Activated CD4-positive, alpha-beta T cell treated with anti-CD3 and anti-CD28 coated beads, Interleukin-2, amount 50 U/mL, for 24 hours (primary cell): ENCODE results near the gene PTH2R.
"Not testable (repeated sequence)": the region's sequence is repeated elsewhere in the genome, so short reads cannot be mapped to it uniquely, and the experiment has no call there.

Source experiments
- DNase-seq, 2 donors: peaks; one replicate each; pipeline ENCODE4 v3.0.0-alpha.2; 2020; ENCODE audit warnings: low read depth in 1 of 2, low spot score in 1 of 2

PTH2R gene

GRCh38 chr2:208392300-208392699, 14.3 kb upstream of the PTH2R start:
- no peak for DNase-seq

DNA sequence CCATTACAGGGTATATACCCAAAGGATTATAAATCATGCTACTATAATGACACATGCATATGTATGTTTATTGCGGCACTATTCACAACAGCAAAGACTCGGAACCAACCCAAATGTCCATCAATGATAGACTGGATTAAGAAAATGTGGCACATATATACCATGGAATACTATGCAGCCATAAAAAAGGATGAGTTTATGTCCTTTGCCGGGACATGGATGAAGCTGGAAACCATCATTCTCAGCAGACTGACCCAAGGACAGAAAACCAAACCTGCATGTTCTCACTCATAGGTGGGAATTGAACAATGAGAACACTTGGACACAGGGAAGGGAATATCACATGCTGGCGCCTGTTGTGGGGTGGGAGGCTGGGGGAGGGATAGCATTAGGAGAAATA, 9.8 kb upstream of the PTH2R start:
- not testable (repeated sequence) for DNase-seq

DNA sequence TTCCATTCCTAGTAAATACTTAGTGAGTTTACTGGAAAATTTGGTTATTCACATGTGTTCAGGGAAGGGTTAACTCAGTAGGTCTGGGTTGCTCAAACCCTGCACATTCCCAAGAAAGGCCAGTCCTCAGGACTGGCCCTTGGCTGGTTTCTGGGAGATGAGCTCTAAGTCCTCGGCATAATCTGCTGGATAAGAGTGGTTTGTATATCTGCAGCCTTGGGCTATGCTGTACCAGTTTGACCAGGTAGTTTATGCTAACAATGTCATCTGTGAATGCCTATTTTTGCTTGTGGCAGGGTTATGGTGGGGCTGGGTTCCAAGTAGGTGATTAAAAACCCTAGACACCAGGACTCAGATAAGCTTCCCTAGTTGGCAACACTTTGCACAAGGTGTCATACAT, 7.4 kb upstream of the PTH2R start:
- DNase-seq: no peak

GRCh38 chr2:208407667-208408066, 1.1 kb downstream of the PTH2R start:
- DNase-seq: no peak

DNA sequence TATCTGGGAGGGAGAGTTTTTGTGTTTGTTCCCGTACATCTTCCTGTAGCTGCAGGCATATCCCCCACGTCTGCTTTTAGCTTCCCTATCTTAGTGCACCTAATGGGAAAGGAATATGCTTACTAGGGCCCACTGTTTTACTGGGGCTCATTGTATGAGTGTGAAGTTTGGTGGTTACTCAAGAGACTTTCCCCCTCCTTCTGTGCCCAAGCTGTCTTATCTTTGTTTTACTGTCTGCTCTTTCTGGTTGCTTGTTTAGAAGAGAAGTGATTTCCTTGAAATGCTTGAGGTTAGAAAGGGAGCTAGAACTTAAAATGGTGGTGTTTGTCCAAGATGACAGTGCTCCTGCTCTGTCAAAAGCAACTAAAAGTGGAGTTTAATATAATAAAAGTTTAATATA, 7.3 kb downstream of the PTH2R start:
- no peak for DNase-seq

DNA sequence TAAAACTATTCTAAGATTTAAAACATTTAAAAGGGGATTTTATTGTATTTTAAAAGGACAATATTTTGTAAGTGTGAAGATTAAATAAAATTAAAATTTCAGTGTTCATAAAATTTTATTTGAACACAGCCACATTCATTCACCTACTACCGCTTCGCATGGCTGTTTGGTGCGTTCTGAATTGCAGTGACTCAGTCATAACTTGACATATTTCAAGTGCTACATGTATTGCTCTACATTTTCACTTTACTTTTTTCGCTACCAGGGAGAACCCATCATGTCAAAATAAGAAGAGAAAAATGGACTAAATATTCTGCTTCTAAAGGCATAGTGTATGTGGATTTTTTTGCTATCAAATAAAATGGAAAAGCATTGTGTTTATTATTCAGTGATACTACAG, 8.7 kb downstream of the PTH2R start:
- DNase-seq: no peak

DNA sequence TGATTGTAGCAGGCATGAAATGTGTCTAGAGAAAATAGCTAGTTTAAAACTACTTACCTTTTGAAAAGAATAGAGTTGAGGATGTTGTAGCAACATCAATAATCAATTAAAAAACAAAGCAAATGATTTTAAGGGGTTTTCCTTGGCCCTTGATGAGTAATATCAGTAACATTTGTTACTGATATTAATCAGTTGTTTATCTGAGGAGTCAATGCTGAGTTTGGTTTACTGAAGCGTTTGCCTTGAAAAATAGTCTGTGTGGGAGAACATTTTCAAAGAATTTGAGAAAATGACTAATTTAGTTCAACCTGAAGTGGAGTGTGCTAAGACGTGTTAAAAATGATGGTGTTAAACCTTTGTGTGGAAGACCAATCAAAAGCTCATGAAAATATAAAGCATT, 9.3 kb downstream of the PTH2R start:
- DNase-seq: no peak

- DNase-seq: no peak
Measured at GRCh38 chr2:208426412-208427045, 19.9 kb downstream of the PTH2R start.

DNA sequence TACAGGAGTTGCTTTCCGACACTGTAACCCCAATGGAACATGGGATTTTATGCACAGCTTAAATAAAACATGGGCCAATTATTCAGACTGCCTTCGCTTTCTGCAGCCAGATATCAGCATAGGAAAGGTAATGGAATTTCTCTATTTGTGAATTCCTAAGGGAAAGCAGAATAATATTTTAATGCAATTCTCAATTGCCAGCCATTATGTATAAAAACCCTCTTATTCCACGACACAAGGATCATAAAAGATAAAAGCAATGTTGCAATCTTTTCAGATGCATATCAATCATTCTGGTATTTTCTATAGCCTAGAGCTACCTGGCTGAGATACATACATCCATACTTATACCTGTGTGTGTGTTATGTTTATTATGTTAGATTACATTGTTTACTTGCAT, 31.2 kb downstream of the PTH2R start:
- DNase-seq: no peak

- no peak for DNase-seq
Measured at GRCh38 chr2:208440716-208441115, 34.1 kb downstream of the PTH2R start.

- DNase-seq: no peak
Measured at GRCh38 chr2:208441951-208442350, 35.4 kb downstream of the PTH2R start.

DNA sequence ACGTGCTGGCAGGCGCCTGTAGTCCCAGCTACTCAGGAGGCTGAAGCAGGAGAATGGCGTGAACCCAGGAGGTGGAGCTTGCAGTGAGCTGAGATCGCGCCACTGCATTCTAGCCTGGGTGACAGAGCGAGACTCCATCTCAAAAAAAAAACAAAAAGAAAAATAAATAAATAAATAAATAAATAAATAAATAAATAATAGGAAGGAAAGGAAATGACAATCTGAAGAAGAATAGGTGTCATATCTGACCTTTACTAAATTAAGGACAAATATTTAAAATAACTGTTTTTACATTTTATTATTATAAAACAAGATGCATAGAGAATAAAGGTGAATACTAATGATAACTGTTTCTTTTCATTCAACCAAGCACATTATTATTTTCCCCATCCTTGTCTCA, 40.9 kb downstream of the PTH2R start:
- DNase-seq: not testable (repeated sequence)

GRCh38 chr2:208451061-208451460, 44.5 kb downstream of the PTH2R start:
- DNase-seq: no peak

GRCh38 chr2:208454861-208455260, 48.3 kb downstream of the PTH2R start:
- DNase-seq: no peak

DNA sequence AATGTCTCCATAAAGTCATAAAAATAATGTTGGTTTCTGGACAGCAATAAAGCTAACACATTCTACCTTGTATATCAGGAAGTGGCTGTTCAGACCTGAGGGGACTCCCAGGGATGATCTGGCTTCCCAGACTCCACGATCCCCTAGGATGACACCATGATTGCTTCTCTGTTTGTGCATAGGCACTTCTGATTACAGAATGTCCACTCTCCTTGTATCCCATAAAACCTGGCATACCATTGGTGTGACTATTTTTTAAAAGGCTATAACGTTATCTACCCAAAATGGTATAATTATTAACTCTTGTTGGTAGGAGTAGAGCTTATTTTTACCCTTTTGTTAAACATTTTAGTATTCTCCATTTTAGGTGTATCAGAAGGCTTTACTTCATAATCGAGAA, 57.1 kb downstream of the PTH2R start:
- DNase-seq: no peak

GRCh38 chr2:208464205-208464604, 57.6 kb downstream of the PTH2R start:
- DNase-seq: no peak

DNA sequence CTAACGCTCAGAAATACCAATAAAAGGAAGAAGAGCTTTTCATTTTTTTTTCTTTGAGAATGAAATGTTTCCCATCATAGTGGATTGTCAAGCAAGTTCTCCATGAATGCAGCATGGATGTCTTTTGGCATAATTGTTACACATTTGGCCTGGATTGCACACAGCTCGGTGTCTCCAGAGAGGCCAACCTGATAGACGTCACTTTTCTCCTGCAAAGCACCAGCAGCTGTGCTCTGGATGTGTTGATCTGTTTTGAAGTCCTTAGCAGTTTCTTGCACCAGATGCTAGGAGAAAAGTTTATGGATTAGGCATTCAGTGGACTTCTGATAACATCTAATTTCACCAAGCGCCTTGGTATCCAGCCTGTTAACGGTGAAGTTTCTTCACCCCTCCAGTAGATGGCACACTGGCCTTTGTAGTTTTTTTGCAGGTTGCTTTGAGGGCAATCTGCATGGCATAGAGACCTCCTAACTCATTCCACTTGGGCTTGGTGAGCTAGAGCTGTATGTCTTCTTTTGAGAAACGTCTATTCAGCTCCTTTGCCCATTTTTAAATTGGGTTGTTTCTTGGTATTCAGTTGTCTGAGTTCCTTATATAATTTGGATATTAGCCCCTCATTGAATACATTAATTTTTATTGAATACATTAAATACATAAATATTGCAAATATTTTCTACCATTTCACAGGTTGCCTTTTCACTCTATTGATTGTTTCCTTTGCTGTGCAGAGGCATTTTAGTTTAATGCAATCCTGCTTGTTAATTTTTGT, 59.7 kb downstream of the PTH2R start:
- no peak for DNase-seq

DNA sequence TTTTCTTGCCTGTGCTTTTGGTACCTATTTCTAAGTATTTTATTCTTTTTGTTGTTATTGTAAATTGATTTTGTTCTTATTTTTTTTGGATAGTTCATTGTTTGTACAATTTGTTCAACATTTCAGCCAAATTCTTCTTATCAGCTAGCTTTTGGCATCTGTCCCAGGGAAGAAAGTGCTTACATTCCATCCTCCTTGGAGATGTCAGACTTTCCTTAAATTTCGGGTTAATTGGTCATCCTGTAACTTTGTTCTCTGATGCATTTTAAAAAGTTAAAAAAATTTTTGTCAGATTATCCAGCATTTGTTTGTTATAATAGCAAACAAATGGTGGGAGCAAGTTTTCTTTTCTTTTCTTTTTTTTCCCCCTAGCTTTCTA, 60.3 kb downstream of the PTH2R start:
- no peak for DNase-seq

- no peak for DNase-seq
Measured at GRCh38 chr2:208467564-208467963, 61.0 kb downstream of the PTH2R start.

DNA sequence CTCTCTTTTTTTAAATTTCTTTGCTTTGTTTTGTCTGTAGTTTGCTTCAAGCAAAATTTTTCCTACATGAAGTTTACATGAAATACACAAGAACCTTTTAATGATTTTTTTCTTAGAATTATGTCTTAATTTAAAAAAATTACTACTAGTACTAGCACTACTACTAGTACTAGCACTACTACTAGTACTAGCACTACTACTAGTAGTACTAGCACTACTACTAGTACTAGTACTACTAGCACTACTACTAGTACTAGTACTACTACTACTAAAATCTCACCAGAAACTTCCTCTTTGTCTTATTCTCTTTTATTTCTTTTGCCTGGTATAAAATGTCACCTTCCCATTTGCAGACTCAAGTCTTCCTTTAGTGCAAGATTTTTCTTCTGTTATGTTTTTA, 71.1 kb downstream of the PTH2R start:
- no peak for DNase-seq

DNA sequence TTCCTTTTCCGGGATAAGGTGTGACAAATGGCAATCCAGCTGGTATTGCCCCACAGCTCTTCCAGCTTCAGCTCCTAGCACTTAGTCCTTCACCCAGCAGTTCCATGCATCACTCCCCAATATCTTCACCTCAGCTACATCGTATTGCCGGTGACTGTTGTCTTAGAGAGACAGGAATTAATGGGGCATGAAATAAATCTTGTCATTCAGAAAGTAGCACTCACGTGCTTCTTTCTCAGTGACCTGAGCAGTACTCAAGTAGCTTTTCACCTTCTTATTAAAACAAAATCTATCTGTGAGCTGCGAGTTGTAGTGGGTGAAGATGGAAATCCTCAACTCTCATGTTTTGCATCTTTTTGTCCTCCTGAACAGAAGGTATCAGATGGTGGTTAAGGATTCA, 72.8 kb downstream of the PTH2R start:
- DNase-seq: no peak

- not testable (repeated sequence) for DNase-seq
Measured at GRCh38 chr2:208481945-208482344, 75.4 kb downstream of the PTH2R start.

GRCh38 chr2:208482453-208483015, 75.9 kb downstream of the PTH2R start:
- DNase-seq: not testable (repeated sequence)
